SH-SY5Y (cell line): Measurements from ENCODE around the gene CHD9.

Experiments
- GATA2 ChIP-seq: IDR thresholded peaks from 2 replicates; pipeline ENCODE4 v1.6.1; 2011; ENCODE audit warnings: mild to moderate bottlenecking, low read depth, low read length
- GATA3 ChIP-seq: IDR thresholded peaks from 2 replicates; pipeline ENCODE4 v1.6.1; 2011; ENCODE audit warnings: low read depth, mild to moderate bottlenecking, low read length, moderate library complexity

- no peak for TF ChIP-seq GATA2
- no peak for TF ChIP-seq GATA3
These were observed 316.0 kb downstream of the CHD9 start for GRCh38 chr16:53370827-53371226.
